ENCODE data around the gene AUTS2.
"Not testable (repeated sequence)": the region's sequence is repeated elsewhere in the genome, so short reads cannot be mapped to it uniquely, and the experiment has no call there.

The AUTS2 gene

DNA sequence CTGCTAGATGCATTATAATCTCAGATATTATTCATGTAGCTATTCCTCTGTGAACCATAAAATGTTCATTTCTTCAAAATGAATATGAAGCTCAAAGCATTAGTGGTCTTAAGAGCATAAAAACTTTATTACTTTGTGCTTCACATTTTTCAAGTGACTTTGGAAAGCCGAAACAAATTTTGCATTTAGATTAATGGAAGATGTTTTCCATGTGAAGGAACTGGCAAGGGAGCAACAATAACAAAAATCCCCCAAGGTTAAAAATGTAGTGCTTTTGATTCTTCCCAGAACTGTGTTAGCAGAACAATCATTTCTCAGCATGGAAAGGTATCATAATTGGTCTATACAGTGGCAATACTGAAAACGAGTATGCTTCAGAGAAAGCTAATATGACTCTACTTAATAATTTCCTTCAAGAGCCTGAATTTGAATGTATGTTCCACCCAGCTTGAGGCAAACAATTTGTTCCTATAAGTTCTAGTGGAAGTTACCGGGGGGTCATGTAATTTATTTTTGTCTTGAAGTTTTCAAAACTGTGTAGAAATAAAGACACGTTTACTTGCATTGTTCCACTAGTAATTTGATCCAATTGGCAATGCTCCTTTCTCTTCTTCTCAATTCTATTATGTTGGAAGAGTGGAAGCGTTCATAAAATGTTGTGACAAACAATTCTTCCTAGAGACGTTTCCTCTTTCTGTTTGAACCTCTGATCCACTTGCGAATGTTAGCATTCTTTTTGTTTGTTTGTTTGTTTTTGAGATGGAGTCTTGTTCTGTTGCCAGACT, 665.4 kb downstream of the AUTS2 start:
- no peak for DNase-seq (ENCODE audit: low read depth)

DNA sequence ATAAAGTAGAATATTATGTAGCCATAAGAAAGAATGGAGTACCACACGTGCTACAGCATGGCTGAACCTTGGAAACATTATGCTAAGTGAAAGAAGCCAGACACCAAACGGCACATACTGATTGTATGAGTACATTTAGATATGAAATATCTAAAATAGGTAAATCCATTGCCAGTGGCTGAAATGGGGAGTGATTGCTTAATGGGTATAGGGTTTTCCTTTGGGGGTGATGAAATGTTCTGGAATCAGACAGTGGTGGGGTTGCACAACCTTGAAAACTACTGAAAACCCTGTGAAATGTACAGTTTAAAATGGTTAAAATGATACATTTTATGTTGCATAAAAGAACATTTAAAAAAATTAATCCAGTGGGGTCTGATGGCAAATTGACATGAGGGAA, 667.9 kb downstream of the AUTS2 start:
- no peak for DNase-seq (ENCODE audit: low read depth)

DNA sequence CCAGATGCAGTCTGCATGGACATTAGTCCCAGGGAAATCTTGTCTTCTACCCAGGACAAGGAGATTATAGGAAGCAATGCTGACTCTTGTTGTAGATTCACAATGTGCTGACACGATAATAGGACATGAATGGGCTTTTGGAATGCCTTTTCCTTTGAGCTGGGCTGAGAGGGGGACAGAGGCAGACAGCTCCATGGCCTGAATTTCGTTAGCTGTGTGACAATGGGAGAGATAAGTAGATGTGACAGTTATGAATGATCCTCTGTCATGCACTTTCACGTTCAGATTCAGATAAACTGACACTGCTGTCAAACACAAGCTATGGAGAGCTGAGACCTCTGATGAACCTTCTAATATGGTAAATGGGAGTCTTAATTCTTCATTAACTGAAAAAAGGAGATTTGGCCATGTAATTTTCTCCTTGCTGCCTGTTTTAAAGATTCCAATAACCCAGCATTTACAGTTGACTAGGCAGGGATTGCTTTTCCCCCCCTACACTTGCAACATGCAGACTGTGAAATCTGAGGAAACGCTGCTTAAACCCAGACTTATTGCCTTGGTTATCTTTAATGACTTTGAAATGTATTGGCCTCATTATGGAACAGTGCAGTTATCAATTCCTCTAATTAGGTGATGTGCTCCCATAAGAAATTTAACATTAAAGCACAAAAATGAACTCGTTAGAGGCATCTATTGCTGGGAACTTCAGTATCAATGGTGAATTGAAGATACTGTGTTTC, 669.3 kb downstream of the AUTS2 start:
- DNase-seq (ENCODE audit: low read depth), result no peak

DNA sequence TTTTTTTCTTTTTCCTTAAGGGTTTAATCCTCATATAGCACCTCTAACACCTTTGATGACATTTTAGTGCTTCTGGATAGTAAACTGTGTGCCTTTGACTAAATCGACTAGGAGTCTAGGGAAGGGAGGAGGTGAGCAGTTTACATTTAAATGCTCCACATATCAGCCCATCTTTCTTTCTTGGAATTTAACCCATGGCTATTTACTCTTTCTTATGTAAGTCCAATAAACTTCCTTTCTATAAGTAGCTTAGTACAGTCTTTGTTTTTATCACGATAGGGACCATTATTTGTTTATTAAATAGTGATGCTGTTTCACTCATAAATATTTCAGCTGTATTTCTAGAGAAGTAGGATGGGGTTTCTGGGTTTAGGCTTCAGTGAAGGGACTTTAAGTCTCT, 669.9 kb downstream of the AUTS2 start:
- no peak for DNase-seq (ENCODE audit: low read depth)

DNA sequence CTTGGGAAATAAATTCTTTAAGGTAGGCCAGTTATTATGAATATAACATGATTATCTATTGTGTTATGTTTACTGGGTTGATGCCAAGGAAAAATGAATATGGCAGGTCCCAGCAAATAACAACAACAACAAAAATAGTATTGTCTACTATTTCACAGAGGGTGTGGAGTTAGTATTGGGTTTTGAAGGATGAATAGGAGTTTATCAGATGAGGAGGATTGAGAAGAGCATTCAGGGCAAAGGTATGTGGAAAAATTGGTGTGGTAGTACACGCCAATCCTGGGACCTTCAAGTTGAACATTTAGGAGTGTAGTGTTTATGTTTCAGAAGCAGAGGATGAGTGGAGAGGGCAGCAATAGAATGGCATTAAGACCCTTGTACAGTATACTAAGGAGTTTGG, 671.9 kb downstream of the AUTS2 start:
- DNase-seq (ENCODE audit: low read depth), result no peak

DNA sequence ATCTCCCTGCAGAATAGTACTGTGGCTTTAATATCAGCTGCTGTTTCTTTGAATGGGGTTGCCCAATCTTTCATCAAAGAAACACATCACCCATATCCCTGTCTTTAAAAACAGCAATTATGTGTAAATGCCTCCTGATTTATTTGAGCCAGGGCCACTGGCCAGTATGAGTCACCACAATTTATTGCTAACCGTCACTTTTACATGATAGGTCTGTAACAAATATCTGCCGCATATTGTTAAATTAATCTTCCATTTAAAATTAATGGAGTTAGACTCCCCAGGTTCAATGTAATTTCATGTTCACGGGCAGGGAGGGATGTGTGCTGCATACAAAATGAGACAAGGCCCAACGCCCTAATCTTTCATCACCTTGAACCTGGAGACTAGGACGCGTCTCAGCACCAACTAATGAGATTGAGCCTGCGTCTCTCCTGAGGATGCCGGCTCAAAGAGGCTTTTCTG, 673.4 kb downstream of the AUTS2 start:
- no peak for DNase-seq (ENCODE audit: low read depth)

DNA sequence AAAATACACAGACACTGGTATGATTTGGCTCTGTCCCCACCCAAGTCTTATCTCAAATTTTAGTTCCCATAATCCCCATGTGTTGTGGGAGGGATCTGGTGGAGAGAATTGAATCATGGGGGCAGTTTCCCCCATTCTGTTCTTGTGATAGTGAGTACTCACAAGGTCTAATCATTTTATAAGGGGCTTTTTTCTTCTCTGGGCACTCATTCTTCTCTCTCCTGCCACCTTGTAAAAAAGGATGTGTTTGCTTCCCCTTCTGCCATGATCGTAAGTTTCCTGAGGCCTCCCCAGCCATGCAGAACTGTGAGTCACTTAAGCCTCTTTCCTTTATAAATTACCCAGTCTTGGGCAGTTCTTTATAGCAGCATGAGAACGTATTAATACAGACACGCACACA, 677.3 kb downstream of the AUTS2 start:
- not testable (repeated sequence) for DNase-seq (ENCODE audit: low read depth)

DNA sequence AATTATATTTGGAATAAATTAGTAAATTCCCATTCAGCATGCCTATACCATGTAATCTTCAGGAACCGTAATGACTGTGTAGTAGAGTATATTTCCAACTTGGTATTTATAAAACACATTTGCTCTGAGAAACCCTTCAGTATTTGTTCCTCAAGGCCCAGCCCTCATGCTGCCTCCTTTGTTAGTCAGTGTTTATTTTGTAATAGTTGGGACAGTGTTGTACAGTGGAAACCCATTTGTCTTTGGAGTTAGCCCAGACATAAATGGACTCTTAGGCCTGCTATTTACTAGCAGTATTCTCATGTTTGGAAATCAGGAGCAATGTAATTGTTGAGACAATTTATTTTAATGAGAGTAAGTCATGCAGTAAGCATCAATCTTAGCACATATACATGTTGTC, 686.9 kb downstream of the AUTS2 start:
- no peak for DNase-seq (ENCODE audit: low read depth)

DNA sequence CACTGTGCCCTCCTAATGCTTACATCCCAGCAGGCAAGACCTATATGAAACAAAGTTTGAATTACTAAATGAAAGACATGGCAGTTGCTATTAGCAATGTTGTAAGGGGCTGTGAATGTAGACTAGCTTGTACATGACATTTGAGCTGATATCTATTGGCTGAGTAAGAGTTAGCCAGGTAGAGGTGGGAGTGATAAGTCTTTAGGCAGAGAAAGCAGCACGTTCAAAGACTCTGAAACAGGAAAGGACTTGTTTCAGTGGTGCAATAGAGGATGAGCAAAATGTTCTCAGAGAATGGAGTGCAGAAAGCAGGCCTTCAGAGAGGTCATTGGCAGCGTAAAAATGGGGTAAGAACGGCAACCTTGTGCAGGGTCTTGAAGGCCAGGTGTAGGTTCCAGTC, 687.6 kb downstream of the AUTS2 start:
- no peak for DNase-seq (ENCODE audit: low read depth)

DNA sequence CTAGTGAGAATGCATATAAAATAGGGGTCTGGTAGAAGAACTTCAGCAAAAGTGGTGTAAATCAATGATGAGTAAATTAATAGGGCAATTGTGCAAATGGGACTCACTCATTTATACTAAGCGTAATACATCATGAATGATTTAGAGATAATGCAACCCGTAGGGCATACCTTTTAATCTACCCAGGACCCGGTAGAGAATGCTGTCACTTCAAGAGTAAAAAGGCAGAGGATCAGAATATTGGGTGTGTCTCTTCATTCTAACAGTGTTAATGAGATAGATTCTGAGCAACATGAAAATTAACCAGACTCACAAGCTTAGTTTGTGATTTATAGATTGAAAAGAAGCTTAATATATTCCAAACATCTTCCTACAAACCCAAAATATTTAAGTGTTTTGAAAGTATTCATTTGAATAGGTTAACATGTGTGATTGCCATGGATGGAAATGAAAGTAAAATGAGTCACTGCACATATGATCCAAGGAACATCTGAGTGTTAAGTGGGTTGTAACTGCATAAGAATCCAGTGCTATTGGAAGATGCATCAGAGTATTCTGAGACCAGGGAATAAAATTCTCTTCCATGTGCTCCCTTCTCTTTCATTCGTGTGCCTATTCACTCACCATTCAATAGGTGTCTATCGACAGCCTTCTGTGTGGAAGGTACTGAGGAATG, 690.6 kb downstream of the AUTS2 start:
- DNase-seq (ENCODE audit: low read depth), result no peak

DNA sequence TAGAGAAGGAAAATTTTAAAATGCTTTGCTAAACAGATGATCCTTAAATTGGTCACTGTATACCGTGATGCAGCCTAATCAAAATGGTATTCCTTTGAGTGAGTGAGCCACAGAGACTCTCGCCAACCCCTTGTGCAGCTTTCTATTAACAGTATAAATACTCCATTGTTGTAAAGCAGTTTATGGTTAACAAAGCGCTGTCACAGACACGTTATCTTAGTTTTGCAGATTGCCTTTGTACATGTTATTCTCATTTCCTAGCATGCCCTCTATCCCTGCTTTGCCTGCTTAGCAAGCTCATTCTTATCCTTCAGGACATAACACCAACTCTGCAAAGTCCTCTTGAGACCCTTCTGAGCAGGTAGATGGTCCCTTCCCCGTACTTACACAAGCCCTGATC, 694.4 kb downstream of the AUTS2 start:
- DNase-seq (ENCODE audit: low read depth), result no peak

DNA sequence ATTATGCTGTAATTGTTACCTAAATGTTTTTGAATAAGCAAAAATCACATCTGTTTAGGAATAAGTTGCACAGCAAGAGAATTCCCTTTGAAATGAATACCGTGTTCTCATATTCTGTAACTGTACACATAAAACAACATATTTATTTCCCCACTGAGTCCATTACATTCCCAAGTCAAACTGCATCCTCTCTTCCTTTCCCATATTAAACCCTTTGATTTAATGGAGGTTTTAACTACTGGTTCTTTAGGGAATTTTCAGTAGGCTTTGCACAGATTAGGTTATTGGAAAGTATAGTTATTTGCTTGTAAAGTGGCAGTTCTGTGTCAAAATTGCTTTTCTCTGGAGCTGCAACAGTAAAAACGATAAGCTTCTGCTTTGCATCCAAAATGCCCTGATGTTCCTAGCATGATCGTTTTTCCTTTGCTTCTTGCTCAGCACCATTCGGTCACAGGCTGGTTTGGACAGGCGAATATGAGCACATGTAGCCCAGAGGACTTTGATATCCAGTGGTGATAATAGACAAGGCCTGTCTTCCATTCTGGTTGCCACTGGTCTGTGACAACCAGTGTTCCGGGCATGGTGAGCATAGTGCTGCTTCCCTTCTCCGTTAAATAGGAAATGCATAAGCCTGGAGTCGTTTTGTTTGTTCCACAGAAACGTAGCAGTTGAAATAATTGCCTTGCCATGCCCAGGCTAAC, 696.1 kb downstream of the AUTS2 start:
- no peak for DNase-seq (ENCODE audit: low read depth)

DNA sequence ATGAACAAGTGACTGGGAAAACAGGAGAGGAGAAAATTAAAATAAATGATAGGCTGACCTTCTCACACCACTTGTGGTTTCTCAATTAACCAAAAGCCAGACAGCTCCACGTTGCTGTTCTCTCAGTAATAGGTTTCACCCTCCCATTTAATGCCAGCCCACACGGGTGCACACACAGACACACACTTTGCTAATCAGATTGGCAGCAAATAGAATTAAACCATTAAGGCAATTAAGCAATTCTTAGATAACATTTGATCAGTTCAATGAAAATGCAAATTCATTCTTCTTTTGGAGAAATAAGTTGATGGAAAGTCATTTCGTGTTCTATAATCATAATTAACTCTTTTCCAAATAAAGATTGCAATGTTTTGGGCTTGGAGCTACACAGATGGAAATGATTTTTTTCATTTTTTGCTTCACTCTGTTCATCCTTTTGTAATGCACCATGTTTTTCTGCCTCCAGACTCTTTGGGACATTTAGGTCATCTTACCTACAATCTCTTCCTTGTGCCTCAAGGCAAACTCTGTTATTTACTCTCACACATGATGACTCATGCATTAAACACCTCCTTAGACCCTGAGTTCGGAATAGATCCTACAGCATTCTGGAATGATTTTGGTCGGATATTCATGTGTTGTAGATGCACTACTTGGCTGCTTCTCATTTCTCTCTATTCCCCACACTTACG, 700.7 kb downstream of the AUTS2 start:
- DNase-seq (ENCODE audit: low read depth), result no peak

DNA sequence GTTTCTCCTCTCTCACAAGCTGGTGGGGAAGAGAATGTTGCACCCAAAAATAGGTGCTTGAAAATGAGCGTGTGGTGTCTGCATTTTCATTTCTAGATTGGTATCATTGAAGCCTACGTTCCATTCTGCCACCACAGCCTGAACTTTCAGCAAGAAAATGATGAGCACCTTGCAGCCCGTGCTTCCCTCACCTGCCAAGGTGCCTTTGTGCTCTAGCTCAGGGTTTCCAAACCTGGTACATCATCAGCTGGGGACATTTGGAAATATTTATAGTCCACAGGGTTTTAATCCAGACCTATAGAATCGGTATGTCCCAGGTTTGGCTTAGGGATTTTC, 701.2 kb downstream of the AUTS2 start:
- DNase-seq (ENCODE audit: low read depth), result no peak

DNA sequence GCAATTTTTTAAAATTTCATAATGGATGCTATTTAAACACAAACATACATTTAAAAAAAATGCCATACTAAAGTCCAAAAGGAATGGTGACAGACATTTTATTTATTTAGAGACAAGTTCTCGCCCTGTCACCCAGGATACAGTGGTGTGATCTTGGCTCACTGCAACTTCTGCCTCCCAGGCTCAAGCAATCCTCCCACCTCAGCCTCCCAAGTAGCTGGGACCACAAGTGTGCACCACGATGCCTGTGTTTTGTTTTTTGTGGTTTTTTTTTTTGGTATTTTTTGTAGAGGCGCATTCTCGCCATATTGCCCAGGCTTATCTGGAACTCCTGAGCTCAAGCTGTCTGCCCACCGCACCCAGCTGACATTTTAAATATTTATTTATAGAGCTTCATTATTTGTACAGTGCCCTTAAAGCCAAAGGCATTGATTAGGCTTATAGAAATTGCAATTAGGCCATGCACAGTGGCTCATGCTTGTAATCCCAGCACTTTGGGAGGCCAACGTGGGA, 703.5 kb downstream of the AUTS2 start:
- DNase-seq (ENCODE audit: low read depth), result no peak

DNA sequence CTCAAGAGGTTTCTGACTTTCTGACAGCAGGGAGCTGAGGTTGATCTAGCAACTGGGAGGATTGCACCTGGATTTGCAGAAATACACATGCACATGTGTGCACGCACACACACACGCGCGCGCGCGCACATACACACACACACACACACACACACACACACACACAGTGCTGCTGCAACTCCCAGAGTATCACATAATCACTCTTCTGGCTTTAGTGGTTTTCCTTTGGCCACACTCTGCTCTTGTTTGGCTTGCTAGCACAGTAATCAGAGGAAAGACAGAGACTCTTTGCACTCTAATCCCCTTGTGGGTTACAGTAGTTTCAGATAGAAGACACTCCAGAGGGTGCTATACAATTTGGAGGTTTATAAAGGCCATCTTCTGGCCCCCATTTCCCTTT, 705.0 kb downstream of the AUTS2 start:
- no peak for DNase-seq (ENCODE audit: low read depth)

DNA sequence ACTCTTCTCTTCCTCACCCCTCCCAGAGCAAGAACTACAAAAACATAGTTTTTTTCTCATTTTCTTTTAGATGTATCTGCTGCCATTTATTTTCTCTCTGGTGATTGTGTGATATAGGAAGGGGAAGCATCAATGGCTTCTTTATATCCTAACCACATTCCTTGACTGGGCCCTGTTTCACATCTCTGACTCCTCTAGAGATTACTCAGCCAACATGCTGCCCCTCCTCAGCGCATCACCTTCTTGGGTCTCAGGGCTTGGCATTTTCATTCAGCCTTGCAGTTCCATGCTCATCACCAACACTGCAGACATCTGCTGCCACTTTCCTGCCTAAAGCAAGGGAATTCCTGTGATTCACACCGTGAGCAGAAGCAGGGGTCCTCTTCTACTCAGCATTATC, 705.5 kb downstream of the AUTS2 start:
- DNase-seq (ENCODE audit: low read depth), result no peak

DNA sequence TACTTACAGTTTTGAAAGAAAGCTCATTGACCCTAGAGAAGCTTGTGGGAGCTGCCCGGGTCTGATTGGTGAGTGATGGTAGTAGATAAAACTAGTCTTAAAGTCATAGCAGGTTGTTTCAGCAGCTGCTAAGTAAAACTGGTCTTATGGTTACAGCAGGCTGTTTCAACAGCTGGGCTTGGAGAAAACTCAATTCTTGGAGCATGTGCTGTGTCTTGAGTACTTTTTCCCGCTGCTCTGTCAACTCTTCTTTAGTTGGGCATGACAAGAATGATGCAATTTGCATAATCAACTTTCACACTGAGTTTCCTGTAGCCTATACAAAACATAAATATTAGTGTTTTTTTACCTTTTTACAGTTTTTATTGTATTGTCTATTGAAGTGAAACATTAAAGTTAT, 707.9 kb downstream of the AUTS2 start:
- DNase-seq (ENCODE audit: low read depth), result no peak

DNA sequence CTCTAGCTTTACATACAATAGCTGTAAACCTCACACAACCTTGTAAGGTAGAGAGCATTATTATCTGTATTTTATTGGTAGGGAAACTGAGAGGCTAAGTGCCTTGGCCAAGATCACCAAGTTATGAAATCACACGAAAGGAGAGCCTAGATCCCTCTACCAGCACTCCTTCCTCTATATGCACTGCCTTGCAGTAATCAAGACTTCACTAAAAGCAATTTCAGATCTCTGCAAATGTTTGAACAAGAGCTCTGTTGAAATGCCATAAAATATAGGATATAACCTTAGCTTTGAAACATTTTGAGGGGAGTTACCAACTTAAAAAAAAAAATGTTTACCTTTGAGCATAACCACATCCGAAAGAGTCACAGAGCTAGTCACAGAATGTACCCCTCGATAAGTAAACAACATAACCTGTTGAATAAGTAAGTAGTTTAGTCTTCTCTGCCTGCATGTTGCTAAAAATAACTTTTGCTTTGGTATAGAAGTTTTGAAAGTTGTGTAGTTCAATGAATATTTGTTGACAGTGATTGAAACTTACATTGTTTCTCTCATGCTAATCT, 709.4 kb downstream of the AUTS2 start:
- no peak for DNase-seq (ENCODE audit: low read depth)

DNA sequence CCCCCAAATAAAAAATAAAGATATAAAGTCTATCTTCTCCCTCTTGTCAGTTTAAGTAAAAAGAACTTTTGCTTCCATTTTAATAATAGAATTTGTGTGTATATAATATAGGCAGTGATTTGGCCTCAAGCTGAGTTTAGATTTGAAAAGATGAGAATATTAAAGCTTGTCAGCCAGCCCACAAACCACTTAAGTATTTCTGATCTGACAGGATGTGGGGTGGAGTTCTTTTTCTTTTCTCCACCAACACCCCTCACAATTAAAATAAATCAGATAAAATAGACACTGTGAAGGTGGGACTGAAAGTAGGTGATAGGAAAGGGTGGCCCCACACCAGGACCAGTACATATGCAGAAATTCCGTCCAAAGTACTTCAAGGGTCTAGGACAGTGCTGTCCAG, 714.1 kb downstream of the AUTS2 start:
- no peak for DNase-seq (ENCODE audit: low read depth)

DNA sequence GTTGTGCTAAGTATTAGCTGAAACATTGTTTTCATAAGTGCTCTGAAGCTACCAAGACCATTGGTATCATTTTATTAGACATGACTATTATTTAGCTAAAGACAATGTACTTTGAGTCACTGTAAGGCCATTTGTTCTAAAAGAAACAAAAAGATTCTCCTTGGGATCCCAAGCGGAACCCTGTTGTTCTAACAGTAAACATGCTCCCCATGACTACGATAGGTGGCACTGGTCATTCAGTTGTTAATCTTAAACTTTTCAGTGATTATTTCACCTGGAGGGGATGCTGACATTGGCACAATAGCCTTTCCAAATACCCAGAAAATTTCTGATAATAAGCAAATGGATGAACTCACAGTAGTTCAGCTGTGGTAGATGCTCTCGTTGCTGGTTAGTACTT, 715.0 kb downstream of the AUTS2 start:
- DNase-seq (ENCODE audit: low read depth), result no peak
